C1 segment of cervical spinal cord (tissue), 14 donors: Measurements from ENCODE around the gene RHOH.
A peak's percentile ranks its signal among the peaks of the same experiment; 100 is the strongest.
"Not testable (repeated sequence)": the region's sequence is repeated elsewhere in the genome, so short reads cannot be mapped to it uniquely, and the experiment has no call there.

Experiments used
- DNase-seq, 14 donors: peaks; one replicate each; lab custom pipeline; 2025; lab: John Stamatoyannopoulos, UW

Gene RHOH, protein sequence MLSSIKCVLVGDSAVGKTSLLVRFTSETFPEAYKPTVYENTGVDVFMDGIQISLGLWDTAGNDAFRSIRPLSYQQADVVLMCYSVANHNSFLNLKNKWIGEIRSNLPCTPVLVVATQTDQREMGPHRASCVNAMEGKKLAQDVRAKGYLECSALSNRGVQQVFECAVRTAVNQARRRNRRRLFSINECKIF

DNA sequence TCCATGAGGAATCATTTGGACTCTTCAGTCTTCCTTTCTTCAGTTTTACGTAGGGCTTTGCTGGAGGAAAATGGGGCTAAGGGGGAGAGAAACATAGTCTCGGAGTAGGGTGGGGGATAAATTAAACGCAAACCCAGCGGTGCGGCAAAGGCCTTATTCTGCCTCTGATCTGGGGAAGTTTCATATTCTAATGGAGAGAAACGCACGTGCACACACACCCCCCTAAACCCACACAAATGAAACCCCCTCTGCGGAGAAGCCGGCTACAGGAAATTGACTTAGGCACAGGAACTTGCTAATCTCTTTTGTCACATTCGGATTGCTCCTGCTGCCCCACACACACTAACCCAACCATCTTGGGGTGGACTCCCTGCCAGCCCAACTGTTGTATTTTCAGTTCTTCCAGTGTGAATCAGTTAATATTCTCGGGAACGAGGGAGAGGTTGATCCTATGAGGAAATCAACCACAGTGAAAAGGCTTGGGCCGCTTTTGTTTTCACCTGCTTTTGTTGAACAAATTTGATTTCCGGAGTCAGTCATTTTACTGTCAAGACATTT is at the start of gene RHOH:
RHOH (plus strand) TSS at position 308 of the 558 bp plus-strand sequence. CDS start 46,356 bp downstream, outside the sequence.
- DNase-seq = peak in 1 of 14 donors; percentile 2

DNA sequence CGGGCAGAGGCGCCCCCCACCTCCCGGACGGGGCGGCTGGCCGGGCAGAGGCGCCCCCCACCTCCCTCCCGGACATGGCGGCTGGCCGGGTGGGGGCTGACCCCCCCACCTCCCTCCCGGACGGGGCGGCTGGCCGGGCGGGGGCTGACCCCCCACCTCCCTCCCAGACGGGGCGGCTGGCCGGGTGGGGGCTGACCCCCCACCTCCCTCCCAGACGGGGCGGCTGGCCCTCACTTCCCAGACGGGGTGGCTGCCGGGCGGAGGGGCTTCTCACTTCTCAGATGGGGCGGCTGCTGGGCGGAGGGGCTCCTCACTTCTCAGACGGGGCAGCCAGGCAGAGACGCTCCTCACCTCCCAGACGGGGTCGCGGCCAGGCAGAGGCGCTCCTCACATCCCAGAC is 49.3 kb upstream of the RHOH start:
- DNase-seq = not testable (repeated sequence)

DNA sequence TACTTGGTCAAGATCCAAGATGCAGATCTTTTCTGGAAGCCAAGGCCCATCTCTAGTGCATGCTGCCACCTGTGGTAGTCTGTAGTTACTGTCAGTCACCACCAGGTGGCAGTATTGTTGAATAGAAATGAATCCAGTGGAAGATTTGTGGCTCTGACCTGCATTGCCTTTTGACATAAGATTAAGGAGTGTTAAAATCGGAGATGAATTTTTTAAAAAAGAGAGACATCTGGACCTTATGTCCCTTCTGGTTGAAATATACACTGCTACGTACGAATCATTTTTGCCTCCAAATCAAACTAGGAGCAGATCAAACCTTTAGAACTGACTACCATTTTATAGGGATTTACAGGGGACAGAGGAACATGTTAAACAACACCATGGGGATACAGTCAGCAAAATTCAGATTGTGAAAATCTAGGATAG is 46.9 kb upstream of the RHOH start:
- DNase-seq = peak in 4 of 14 donors; percentile 0 to 17 (median 4)

DNA sequence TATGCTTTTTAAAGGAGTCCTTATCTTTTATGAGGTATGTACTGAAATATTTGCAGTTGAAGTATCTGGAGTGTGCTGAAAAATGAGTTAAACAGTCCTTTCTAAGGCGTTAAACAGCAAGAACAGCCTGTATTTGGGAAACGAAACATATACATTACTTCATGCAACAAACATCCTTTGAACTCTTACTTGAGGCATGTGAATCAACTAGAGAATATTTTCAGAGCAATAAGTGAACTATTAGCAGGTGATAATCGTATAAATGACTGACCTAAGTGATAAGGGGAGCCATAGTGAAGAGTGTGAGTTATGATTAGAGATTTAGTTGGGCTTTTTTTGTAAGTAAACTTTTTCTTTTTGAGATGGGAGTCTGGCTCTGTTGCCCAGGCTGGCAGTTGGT is 45.9 kb upstream of the RHOH start:
- DNase-seq = no peak

DNA sequence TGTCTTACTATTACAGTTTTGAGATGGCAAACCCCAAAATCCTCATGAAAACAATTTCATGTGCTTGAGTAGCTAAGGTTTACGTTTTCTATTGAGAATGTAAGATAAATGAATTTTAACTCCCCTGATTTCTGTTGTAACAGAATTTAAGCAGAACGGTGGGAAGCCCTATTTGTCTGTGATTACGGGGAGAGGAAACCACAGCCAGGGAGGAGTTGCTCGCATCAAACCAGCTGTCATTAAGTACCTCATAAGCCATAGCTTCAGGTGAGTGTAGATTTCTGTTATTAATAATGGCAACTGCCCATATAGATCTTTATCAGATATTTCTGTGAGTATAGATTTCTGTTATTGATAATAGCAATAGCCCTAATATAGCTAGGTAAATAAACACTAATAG is 44.2 kb upstream of the RHOH start:
- no peak for DNase-seq

DNA sequence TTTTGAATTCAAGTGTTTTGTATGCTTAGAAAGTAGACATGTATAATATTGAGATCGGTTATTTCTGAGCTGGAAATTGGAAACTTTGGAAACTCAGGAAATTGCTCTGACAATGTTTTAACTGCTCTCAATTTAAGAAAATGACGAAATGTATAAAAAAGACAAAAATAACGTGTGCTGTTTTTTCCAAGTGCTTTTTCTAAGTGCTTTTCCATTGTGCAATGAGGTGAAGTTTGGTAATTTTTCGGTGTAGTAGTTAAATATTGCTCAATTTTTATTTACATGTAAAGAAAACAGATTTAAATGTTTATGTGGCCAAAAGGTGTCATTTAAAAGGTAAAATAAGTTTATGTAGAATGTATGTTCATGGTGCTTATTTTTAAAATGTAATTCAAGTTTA is 39.4 kb upstream of the RHOH start:
- no peak for DNase-seq

DNA sequence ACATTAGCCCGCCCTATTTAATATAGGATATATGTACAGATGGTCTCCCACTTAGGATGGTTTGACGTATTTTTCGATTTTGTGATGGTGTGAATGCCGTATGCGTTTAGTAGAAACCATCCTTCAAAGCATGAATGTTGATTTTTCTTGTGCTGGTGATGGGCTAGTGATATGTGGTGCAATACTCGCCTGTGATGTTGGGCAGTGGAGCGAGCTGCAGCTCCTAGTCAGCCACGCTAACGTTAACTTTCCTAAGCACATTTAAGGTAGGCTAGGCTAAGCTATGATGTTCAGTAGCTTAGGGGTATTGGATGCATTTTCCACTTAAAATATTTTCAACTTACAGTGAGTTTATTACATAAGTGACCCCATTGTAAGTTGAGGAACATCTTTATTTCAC is 36.6 kb upstream of the RHOH start:
- DNase-seq = no peak

DNA sequence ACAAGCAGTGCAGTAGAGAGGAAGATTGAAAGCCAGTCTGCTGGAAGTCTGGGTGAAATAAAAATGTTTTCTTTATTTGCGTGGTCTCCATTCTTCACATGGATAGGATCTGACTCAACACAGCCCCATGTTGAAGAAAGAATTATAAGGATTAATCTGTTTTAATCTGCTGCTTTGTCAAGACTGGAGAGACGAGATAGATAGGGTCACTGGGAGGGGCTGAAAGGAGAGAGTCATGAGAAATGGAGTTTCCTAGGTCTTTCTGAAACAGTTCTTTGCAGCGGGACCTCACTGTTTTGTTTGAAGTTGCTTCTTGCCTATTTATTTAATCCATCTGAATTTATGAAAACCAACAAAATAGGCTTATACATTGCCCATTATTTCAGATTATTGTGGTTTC is 32.4 kb upstream of the RHOH start:
- no peak for DNase-seq

DNA sequence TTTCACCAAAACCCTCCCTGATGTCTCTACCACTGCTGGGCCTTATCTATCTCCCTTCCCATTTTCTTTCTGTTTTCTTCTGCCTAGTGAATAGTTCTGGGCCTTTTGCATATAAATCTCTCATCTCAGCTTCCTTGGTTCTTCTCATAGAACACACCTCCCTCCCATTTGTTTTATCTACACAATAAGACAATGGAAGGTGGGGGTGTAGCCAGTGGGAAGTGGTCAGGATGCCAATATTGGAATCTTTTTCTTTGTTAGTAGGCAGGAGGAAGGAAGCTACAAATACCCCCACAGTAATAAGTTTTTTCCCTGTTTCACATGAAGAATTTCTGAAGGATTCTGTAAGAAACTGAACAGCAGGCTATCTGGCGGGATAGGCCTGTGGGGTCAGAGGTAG is 30.9 kb upstream of the RHOH start:
- DNase-seq = no peak

DNA sequence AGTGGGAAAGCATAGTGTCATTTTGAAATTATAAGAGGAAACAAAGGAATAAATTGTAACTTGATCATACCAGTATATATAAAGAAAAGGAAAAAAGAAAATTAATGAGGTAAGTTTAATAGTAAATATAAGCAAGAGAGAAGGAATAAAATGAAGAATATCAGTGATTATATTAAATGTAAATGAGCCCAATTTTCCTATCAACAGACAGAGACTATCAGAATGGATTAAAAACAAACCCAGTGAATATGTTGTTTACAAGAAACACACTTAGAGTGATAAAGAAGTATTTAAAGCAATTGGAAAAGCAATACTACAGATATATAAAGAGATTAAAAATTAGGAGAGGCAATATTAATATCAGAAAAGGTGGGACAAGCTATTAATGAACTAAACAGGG is 28.8 kb upstream of the RHOH start:
- DNase-seq = no peak

DNA sequence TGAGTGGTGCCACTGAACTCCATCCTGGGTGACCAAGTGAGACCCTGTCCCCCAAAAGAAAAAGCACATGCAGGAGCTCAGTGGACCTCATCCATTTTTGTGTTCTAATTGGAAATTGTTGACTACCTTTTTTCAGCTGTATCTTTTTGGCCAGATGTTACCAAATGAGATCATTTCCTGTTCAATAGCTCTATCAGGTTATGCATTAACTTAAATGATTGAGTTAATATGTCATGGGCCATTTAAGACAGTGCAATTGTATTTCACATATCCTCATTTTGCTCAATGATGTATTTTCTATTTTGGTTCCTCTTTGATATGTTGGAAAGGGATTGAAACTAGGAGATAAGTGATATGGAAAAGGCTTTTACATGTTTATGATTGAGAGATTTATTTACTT is 26.2 kb upstream of the RHOH start:
- no peak for DNase-seq

DNA sequence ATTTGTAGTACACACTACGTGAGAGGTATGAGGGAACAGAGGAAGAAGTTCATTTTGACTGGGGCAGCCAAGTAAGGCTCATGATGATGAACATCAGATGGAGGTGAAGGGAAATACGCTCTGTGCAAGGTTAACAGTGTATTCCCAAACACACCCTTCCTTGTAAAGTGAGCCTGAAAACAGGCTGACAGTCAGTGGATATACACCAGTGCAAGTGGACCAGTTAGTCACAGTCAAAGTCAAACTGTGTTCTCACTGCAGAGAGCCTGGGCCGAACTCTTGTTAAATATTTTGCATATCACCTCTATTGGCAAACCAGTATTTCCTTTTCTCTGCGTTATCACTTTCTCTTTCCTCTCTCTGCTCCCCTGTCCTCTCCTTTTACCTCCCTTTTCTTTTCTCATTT is 23.4 kb upstream of the RHOH start:
- DNase-seq = no peak

DNA sequence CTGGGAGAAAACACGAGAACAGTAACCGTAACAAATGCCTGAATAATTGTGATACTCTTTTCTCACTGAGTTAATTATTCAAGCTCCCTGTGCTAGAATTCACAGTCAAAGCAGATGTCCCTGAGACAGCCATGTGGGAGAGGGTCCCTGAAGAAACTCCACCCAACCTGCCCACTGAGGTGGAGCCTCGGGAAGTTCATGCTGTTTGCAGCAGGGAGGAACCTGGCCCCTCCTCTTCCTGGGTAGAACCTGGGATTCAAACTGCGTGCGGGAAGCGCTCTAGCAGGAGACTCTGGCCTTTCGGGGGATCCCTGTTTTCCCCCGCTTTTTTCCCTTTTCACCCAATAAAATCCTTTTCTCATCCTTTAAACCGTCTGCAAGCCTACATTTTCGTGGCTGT is 20.2 kb upstream of the RHOH start:
- no peak for DNase-seq

DNA sequence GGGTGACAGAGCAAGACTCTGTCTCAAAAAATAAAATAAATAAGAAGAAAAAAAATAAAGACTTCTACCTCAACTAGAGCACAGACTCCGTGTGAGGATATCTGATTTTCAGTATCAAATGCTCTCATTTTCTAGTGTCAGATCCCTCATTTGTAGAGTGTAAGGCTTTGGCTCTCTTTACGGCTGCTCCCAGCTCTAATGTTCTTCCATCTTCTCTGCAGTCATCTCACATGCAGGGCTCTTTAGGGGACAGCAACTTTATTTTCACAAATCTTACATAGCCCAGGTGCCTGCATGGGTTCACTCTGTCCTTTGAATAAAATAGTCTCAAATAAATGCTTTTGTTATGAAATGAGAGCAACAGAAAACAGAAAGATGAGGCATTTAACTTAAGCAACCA is 19.2 kb upstream of the RHOH start:
- DNase-seq = no peak

DNA sequence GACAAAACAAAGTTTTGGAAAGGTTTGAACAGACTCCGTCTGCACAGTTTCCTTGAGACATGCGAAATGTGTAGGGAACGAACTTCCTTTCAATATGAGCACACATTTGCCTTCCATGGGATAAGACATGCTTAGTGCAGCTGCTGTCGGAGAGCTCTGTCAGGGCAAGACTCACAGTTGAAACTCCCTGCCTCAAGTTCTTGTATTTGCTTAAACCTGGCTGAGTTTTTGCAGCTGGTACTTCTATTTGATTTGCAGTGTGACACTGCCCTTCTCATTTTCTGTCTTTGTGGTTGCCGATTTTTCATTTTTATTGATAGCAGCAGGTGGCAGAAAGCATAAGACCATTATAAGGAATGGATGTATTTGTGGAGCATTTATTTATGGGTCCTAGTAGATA is 18.2 kb upstream of the RHOH start:
- DNase-seq = no peak

DNA sequence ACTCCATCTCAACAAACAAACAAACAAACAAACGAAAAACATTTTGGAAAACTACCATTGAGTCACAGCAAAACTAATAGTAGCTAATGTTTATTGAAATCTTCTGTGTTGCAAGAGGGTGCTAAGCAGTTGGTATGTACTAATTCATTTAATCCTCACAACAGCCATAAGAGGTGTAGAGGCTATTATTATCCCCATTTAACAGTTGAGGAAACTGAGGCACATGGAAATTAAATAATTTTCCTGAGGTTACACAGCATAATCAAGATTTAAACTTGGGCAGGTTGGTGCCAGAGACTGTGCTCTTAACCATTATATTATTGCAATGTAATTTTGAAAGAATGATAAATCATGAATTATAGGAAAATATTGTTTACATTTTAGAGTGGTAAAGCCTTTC is 17.5 kb upstream of the RHOH start:
- DNase-seq = no peak

DNA sequence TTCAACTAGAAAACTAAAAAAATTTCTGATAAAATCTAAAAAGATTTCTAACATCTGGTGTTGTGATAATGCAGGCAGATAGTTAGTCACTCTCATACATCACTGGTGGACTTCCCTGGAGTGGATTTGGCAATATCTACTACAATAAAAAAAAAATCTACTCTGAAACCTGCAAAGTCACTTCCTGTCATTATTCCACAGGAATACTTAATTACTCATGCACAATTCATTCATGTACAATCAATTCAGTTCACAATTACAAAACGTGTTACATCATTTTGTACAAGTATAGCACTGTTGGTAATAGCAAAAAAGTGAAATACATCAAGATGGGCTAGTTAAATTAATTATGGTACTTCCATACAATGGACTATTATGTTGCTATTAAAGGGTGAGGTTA is 16.5 kb upstream of the RHOH start:
- no peak for DNase-seq

DNA sequence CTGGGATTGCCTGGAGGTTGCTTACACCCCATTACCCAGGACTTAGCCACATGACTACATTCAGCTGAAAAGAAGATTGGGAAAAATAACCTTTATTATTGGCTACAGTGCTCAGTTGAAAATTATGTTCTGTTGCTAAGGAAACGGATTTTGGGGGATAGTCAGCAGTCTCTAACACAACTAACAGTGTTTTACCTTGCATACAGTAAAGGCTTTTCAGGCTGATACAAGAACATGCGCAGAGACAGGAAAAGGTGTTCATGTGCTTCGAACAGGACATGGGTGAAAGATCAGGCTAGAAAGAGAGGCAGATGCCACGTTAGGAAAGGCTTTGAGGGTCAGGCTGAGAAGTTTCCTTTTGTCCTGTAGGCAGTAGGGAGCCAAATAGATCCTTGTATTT is 14.8 kb upstream of the RHOH start:
- no peak for DNase-seq

DNA sequence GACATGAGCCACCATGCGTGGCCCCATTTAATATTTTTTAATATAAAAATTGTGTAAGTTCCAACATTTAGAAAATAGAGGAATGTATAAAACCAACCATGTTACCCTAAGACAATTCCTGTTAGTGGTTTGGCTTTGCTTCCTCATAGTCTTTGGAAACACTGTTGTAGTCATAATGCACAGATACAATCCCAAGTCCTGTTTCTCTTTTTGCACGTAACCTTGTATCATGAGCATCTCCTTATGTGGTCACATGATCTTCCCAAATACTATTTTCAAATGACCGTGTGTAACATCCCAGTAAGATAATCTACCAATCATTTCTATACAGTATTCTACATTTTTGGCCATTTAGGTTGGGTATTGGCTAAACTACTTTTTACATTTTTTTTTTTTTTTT is 13.9 kb upstream of the RHOH start:
- DNase-seq = no peak

DNA sequence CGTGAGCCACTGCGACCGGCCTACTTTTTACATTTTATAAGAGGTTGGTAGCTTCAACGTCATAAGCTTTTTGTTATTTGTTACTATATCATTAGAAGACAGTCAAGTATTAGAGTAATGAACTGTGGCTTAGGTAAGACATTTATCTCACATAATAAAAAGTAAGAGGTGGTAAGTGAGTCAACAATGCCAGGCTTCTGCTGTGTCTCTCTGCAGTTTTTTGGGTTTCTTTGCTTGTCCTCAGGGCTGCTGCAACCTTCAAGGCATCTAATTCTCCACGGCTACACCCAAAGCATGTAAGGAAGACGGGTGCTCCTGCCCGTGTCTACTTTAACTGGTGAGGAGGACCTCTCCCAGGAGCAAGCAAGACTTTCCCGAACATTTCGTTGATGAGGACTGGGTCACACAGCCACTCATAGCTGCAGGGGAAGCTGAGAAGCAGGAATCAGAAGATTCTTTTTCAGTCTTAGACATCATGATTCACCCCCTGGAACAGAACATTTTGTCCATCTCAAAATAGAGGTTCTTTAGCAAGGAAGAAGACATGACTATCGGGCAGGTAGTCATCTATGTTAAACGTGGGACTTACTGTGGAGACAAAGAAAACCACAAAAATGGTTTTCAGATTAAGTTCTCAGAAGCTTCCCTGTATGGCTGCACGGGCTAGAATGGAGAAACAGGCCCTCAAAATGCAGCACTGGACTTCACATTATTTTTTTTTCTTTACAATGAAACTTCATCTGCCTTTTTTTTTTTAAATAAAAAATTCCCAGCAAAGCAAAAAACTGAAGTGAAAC is 13.0 kb upstream of the RHOH start:
- no peak for DNase-seq

DNA sequence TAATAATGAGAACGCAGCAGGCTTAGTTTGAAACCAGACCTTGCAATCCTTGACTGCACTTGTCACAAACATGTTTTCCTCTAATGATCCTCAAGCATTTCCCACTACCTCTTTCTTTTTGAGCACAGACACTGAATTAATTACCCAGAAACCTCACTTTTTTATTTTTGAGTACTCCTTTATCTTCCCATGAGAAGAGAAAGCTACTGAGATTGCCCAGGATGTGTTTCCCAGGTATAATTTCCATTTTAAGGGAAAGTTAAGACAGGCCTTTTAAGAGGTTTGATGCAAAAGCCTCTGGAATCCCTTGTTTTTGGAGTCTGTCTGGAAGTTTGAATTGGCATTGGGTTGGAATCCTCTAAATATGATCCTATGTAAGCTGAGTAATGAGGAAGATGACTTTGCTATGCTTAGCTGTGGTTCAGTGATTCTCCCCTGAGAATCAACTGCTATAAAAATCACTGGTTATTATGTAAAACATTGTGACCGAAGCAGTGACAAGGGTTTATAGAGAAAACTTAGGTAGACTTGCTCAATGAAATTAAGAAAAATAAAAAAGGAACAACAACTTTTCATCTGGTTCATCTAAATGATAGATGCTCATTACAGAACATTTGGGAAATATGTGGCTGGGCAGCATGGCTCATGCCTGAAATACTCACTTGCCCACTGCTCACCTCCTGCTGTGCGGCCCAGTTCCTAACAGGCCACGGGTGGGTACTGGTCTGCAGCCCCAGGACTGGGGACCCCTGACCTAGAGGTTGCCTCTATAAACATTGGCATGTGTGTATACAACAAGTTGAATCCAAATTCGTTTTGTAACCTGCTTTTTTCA is 10.8 kb upstream of the RHOH start:
- no peak for DNase-seq

DNA sequence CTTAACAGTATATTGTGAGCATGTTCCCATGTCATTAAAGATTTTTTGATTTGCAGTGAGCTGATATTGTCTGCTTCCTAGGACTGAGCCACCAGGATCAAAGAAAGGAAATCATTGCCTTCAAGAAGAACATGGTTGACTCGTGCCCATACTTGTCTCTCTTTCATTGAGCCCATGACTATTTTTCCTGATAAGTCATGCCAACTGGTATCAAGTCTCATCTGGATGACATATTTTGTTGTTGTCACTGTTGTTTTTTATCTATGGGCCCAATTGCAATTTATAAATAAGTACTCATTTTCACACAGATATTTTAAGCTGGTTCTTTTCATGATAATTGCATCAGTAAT is 10.2 kb upstream of the RHOH start:
- no peak for DNase-seq
